SH-SY5Y (cell line): Measurements from ENCODE around the gene NUDT3.

ENCODE experiments used
- GATA2 ChIP-seq: IDR thresholded peaks from 2 replicates; pipeline ENCODE4 v1.6.1; 2011; ENCODE audit warnings: mild to moderate bottlenecking, low read depth, low read length
- GATA3 ChIP-seq: IDR thresholded peaks from 2 replicates; pipeline ENCODE4 v1.6.1; 2011; ENCODE audit warnings: low read depth, mild to moderate bottlenecking, low read length, moderate library complexity

DNA sequence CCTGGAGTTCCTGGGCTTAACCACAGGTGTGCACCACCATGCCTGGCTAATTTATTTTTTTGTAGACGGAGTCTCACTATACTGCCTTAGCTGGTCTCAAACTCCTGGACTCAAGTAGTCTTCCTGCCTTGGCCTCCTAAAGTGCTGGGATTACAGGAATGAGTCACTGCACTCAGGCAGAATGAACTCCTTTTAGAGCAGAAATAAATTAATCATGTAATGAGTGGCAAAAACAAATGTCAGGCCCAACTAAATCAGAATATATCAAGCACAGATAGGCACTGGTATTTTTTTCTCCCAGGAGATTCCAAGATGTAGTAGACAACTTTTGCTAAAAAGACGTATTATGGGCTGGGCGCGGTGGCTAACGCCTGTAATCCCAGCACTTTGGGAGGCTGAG, 30.8 kb upstream of the NUDT3 start:
- TF ChIP-seq GATA3 (no peak), GATA2 (no peak)
